C4-2B (cell line): ENCODE data around the gene GRIP1.

ENCODE experiments used
- H3K27ac ChIP-seq: fragments of 450-650 bp; 2 replicates; pipeline ENCODE4 v1.5.1; 2017
- CTCF ChIP-seq: fragments of 450-650 bp; conservative IDR thresholded peaks from 2 replicates; pipeline ENCODE4 v1.5.1; 2017; ENCODE audit warnings: mild to moderate bottlenecking
- ZFX ChIP-seq: fragments of 450-650 bp; IDR thresholded peaks from 2 replicates; pipeline ENCODE4 v1.6.1; 2017

The GRIP1 gene

DNA sequence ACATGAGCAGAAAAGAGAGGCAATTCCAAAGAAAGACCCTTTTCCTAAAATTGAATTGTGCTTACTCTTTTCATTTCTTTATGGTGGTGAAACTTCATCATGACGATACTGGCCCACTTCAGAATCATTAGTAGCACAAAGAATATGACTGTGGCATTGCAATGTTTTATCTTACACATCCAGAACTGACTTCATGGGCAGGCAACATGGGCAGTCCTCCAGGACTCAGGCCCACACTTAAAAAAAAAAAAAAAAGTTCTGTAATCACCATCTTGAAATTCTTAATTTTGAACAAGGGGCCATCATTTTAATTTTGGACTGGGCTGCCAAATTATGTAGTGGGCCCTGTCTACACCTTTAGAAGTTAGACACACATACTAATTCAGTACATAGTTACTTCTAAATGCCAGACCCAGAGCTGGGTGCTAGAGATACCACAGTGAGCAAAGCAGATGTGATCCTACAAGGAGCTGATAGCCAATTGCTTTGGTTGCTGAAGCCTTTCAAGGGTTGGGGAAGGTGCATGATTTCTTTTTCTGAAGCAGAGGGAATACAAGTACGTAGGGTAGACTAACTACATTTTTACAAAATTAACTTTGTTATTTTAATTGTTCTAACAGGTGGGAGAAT lies 341.4 kb downstream of the GRIP1 start:
- H3K27ac ChIP-seq = no peak overlapping the region
- TF ChIP-seq CTCF (no peak), ZFX (no peak)

GRCh38 chr12:66335746-66336145 lies 343.1 kb downstream of the GRIP1 start:
- no peak overlapping the region for H3K27ac ChIP-seq
- no peak for TF ChIP-seq CTCF
- no peak for TF ChIP-seq ZFX

DNA sequence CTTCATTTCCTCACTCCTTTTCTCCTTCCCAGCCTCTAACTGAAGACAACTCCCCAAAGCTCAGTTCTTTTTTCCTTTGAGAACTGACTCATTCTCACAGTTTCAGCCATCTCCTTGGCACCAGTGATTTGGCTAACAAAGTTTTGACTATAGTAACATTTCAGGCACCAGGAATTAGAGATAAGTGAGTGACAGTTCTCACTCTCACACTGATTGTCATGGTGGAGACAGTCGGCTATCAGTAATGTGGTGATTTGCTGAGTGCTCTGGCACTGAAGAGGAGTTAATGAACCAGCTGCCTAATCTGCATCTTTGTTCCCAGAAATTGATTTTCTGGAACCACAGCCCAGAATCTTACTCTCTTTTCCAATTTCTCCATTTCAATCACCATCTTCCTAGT lies 347.1 kb downstream of the GRIP1 start:
- H3K27ac ChIP-seq = no peak overlapping the region
- TF ChIP-seq CTCF (no peak), ZFX (no peak)

GRCh38 chr12:66331016-66331415 lies 347.9 kb downstream of the GRIP1 start:
- no peak overlapping the region for H3K27ac ChIP-seq
- TF ChIP-seq ZFX = no peak
- TF ChIP-seq CTCF = no peak

DNA sequence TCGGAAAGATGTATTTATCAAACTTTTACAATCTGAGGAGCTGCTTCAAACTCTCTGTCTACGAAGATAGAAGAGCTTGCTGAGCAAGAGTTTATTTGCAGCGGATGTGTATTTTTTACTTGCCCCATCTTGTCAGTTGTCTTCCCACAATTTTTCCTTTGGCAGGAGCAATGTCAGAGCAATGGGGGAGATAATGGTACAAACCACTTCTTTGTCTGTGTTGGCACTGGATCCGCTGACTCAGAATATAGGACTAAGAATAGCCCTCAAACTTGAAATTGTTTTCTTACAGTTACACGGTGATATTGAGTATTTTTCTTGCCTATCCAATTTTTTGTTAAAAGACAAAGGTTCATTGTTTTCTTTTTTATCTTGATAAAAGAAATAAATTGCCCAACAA lies 348.9 kb downstream of the GRIP1 start:
- TF ChIP-seq ZFX (no peak), CTCF (no peak)
- H3K27ac ChIP-seq = no peak overlapping the region

GRCh38 chr12:66323017-66323416 lies 355.9 kb downstream of the GRIP1 start:
- TF ChIP-seq CTCF (no peak), ZFX (no peak)
- no peak overlapping the region for H3K27ac ChIP-seq

- no peak for TF ChIP-seq CTCF
- no peak for TF ChIP-seq ZFX
- H3K27ac ChIP-seq = no peak overlapping the region
Measured at GRCh38 chr12:66321435-66321834, 357.4 kb downstream of the GRIP1 start.
